Measurements from ENCODE around the gene ATP5PD. TPM values are rescaled to one million over a fixed set of nuclear protein-coding genes. Genes with fewer than 3 reads are reported as not detected.

ATP5PD gene
- total and polyA plus RNA-seq, 2 of the 8 experiments (the other 6 are each of a cell fraction or from before 2014, with no cell fraction given) = 335 to 407 TPM

DNA sequence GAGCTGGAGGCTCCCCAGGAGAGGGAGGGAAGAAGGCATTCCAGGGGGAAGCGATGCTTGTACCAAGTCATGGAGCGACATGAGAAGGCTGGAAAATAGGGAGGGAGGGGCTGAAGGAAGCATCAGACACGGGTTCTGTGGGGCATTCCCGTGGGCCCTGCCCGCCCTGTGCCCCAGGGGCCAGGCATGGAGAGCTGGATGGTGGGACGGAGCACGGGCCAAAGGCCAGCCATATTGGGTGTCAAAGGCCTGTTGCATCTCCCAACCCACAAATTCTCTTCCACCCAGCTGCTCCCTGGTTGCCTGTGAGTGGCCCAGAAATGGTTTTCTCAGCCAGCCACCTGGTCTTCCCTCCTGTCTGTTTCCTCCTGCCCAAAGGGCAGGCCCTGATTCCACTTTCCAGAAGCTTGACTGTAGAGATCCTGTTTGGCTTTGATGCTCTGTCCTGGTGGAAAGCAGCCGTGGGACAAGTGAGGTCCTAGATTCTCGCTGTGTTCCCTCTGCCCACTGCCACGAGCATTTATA is 56.1 kb downstream of the ATP5PD start:
- Histone ChIP-seq H3K23me2 (ENCODE audit: low read depth, low read length) (peaks cover 10% of the 10 kb centered on the region; the same call in 1 of the 2 replicates), H3K14ac (ENCODE audit: insufficient read length) (no peak overlapping the region), H3K4me1 (replicated peaks in 1 of 4; ENCODE audit: control insufficient read depth in 3 of 4, insufficient read depth in 4 of 4, low read length in 3 of 4) (peaks cover 0 to 7% (median 6%) of the 10 kb centered on the region in 4 experiments; a peak in 6 of 7 replicates), H4K8ac (ENCODE audit: extremely low read depth, insufficient read depth, low read length) (no peak overlapping the region), H3K23ac (ENCODE audit: insufficient read length) (no peak overlapping the region), H4K5ac (ENCODE audit: insufficient read length, low read depth, low read length) (no peak overlapping the region), H2BK20ac (ENCODE audit: low read length) (no peak overlapping the region), H3K18ac (ENCODE audit: extremely low read depth, low read length) (no peak overlapping the region), H3K79me2 (ENCODE audit: control insufficient read depth in 1 of 2, insufficient read depth in 2 of 2, low read length in 2 of 2) (peaks cover 0 to 20% of the 10 kb centered on the region in 2 experiments; a peak in 1 of 4 replicates), H2AK5ac (ENCODE audit: low read depth, low read length) (no peak overlapping the region), H2BK120ac (replicated peaks; ENCODE audit: low read depth, low read length) (no peak overlapping the region), H3K36me3 (ENCODE audit: control insufficient read depth in 2 of 4, insufficient read depth in 4 of 4, low read length in 3 of 4) (peaks cover 0 to 2% (median 0%) of the 10 kb centered on the region in 4 experiments; a peak in 1 of 8 replicates), H3K4ac (replicated peaks; ENCODE audit: insufficient read length, low read depth, low read length) (no peak overlapping the region), H3K27ac (ENCODE audit: low read depth, low read length) (no peak overlapping the region), H3K27me3 (replicated peaks in 1 of 4; ENCODE audit: control insufficient read depth in 3 of 4, extremely low read depth in 1 of 4, insufficient read depth in 3 of 4, low read length in 3 of 4) (no peaks in the 10 kb centered on the region), H2BK15ac (ENCODE audit: low read length) (no peak overlapping the region), H3K56ac (replicated peaks; ENCODE audit: insufficient read length, low read depth, low read length) (no peak overlapping the region), H3K9me3 (ENCODE audit: insufficient read depth in 2 of 2, low read depth in 1 of 2, low read length in 1 of 2) (no peaks in the 10 kb centered on the region), H3K9ac (replicated peaks in 1 of 4; ENCODE audit: extremely low read depth in 1 of 4, low read depth in 3 of 4, low read length in 3 of 4) (no peak overlapping the region), H3K79me1 (ENCODE audit: low read depth, low read length) (no peaks in the 10 kb centered on the region), H2BK12ac (ENCODE audit: low read depth, low read length) (no peak overlapping the region), H2BK5ac (ENCODE audit: low read depth, low read length) (no peak overlapping the region), H3K4me3 (ENCODE audit: extremely low read depth in 1 of 4, insufficient read depth in 2 of 4, low read depth in 3 of 4, low read length in 4 of 4) (no peak overlapping the region), H2AFZ (ENCODE audit: low read length) (no peak overlapping the region), H4K91ac (replicated peaks; ENCODE audit: insufficient read length, low read length) (no peak overlapping the region), H4K20me1 (replicated peaks in 1 of 2; ENCODE audit: control insufficient read depth in 1 of 2, insufficient read depth in 2 of 2, low read length in 2 of 2) (peaks cover 4 to 9% of the 10 kb centered on the region in 2 experiments), H3K4me2 (ENCODE audit: insufficient read depth in 1 of 2, low read depth in 2 of 2, low read length in 2 of 2) (no peak overlapping the region)
- 86% methylated on average over 10 of the region's 10 CpGs; no CpG with 5 or more reads in 1 of the 2 experiments for WGBS, 2 experiments (ENCODE audit: extremely low coverage in 1 of 2, insufficient coverage in 1 of 2, insufficient read length in 1 of 2, insufficient replicate concordance in 2 of 2, low coverage in 1 of 2, low lambda C conversion rate in 2 of 2, missing lambda C conversion rate in 1 of 2)
- DNase-seq (ENCODE audit: low read depth in 1 of 2, low spot score in 2 of 2) = no peak
- no peak for FAIRE-seq
- ChIA-PET CTCF (ENCODE audit: partially characterized antibody) (interaction anchor here (0.6 to 5.7 kb wide), 8 partner anchors 11 to 360 kb away, joined by 3 to 74 read pairs (median 26); partner anchors contain the start of gene MRPL58), POLR2A (ENCODE audit: partially characterized antibody) (interaction anchor here (1.3 to 7.8 kb wide), 4 partner anchors 8 to 20 kb away, joined by 3 to 87 read pairs (median 7); partner anchors contain the start of gene MRPL58)
- no peak for TF ChIP-seq NRF1 (IDR thresholded peaks at IDR 0.05; ENCODE audit: low read depth, low read length)
- TF ChIP-seq RBBP5 (IDR thresholded peaks at IDR 0.05; ENCODE audit: borderline replicate concordance, low read depth, low read length) = no peak
- no peak for TF ChIP-seq NANOG (IDR thresholded peaks at IDR 0.05; ENCODE audit: insufficient read depth, low read depth, low read length, poor library complexity, severe bottlenecking)
- no peak for TF ChIP-seq TBP (IDR thresholded peaks at IDR 0.05; ENCODE audit: low read depth, low read length)
- TF ChIP-seq ZNF274 (IDR thresholded peaks at IDR 0.05; ENCODE audit: borderline replicate concordance, extremely low read depth, low read length) = no peak
- TF ChIP-seq, protein P1, sequence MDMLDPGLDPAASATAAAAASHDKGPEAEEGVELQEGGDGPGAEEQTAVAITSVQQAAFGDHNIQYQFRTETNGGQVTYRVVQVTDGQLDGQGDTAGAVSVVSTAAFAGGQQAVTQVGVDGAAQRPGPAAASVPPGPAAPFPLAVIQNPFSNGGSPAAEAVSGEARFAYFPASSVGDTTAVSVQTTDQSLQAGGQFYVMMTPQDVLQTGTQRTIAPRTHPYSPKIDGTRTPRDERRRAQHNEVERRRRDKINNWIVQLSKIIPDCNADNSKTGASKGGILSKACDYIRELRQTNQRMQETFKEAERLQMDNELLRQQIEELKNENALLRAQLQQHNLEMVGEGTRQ (IDR thresholded peaks at IDR 0.05; ENCODE audit: low read length) = no peak
